HEK293 (cell line): ENCODE data around the gene IL17B.
A peak's percentile ranks its signal among the peaks of the same experiment; 100 is the strongest.

Experiments used
- CTCF ChIA-PET: fragments of 350-600 bp; formaldehyde crosslinking; extraction: SDS; loops from one replicate; lab custom pipeline; 2021; ENCODE audit warnings: antibody characterized with exemption; lab: Yijun Ruan, JAX
- POLR2A ChIA-PET: fragments of 300-600 bp; formaldehyde crosslinking; extraction: SDS; loops from one replicate; lab custom pipeline; 2020; ENCODE audit warnings: antibody characterized with exemption, inconsistent platforms; lab: Yijun Ruan, JAX
- H3K27ac ChIP-seq: fragments of 200-500 bp; sonication (Bioruptor generic); 2 replicates; pipeline ENCODE4 v1.5.1; 2014; ENCODE audit warnings: low read depth, low read length, control low read depth, inconsistent platforms; ENCODE audit errors: extremely low read depth
- H3K36me3 ChIP-seq, 2 experiments: fragments of 200-500 bp in 1 of 2; sonication (Bioruptor generic) in 1 of 2; 1 replicate in 1 of 2; 2 replicates in 1 of 2; pipeline ENCODE4 v1.5.1; 2014 to 2017; ENCODE audit warnings: inconsistent platforms in 2 of 2, low read length in 2 of 2; ENCODE audit not compliant: control insufficient read depth in 2 of 2, insufficient read depth in 1 of 2
- H3K4me1 ChIP-seq: fragments of 200-500 bp; sonication (Bioruptor generic); 2 replicates; pipeline ENCODE4 v1.5.1; 2014; ENCODE audit warnings: mild to moderate bottlenecking, low read length, inconsistent platforms; ENCODE audit not compliant: control insufficient read depth, insufficient read depth
- H3K4me3 ChIP-seq: 2 replicates; pipeline ENCODE4 v1.5.1; 2011; ENCODE audit warnings: low read depth, mild to moderate bottlenecking, control low read depth, low read length, moderate library complexity
- H3K9me3 ChIP-seq: fragments of 200-500 bp; sonication (Bioruptor generic); 2 replicates; pipeline ENCODE4 v1.5.1; 2014; ENCODE audit warnings: low read depth, low read length, inconsistent platforms; ENCODE audit not compliant: control insufficient read depth, insufficient read depth
- EGR2 ChIP-seq: fragments of 450-650 bp; formaldehyde crosslinking; IDR thresholded peaks from 2 replicates; pipeline ENCODE4 v1.5.1; 2016; ENCODE audit warnings: low read depth, missing biosample characterization, missing genetic modification characterization
- GLIS1 ChIP-seq: fragments of 450-650 bp; formaldehyde crosslinking; IDR thresholded peaks from 2 replicates; pipeline ENCODE4 v1.5.1; 2016; ENCODE audit warnings: missing biosample characterization, missing genetic modification characterization
- KLF1 ChIP-seq: fragments of 450-650 bp; formaldehyde crosslinking; IDR thresholded peaks from 2 replicates; pipeline ENCODE4 v1.5.1; 2016; ENCODE audit warnings: missing biosample characterization, missing genetic modification characterization
- MYNN ChIP-seq: fragments of 450-650 bp; formaldehyde crosslinking; IDR thresholded peaks from 2 replicates; pipeline ENCODE4 v1.5.1; 2016; ENCODE audit warnings: missing biosample characterization, missing genetic modification characterization, borderline replicate concordance
- ZFHX2 ChIP-seq: fragments of 450-650 bp; formaldehyde crosslinking; conservative IDR thresholded peaks from 2 replicates; pipeline ENCODE4 v1.5.1; 2016; ENCODE audit warnings: missing biosample characterization, missing genetic modification characterization
- ZFP37 ChIP-seq: fragments of 450-650 bp; formaldehyde crosslinking; IDR thresholded peaks from 2 replicates; pipeline ENCODE4 v1.5.1; 2016; ENCODE audit warnings: missing biosample characterization, missing genetic modification characterization
- ZFP69B ChIP-seq: fragments of 450-650 bp; formaldehyde crosslinking; IDR thresholded peaks from 2 replicates; pipeline ENCODE4 v1.5.1; 2016; ENCODE audit warnings: missing biosample characterization, missing genetic modification characterization
- ZNF121 ChIP-seq: fragments of 450-650 bp; formaldehyde crosslinking; IDR thresholded peaks from 2 replicates; pipeline ENCODE4 v1.5.1; 2016; ENCODE audit warnings: missing biosample characterization, missing genetic modification characterization
- ZNF146 ChIP-seq: fragments of 450-650 bp; formaldehyde crosslinking; IDR thresholded peaks from 2 replicates; pipeline ENCODE4 v1.5.1; 2016; ENCODE audit warnings: missing biosample characterization, missing genetic modification characterization
- ZNF157 ChIP-seq: fragments of 450-650 bp; formaldehyde crosslinking; IDR thresholded peaks from 2 replicates; pipeline ENCODE4 v1.5.1; 2016; ENCODE audit warnings: missing biosample characterization, missing genetic modification characterization
- ZNF175 ChIP-seq: fragments of 450-650 bp; formaldehyde crosslinking; IDR thresholded peaks from 2 replicates; pipeline ENCODE4 v1.5.1; 2016; ENCODE audit warnings: missing biosample characterization, missing genetic modification characterization
- ZNF211 ChIP-seq: fragments of 450-650 bp; formaldehyde crosslinking; IDR thresholded peaks from 2 replicates; pipeline ENCODE4 v1.5.1; 2016; ENCODE audit warnings: low read depth, missing biosample characterization, missing genetic modification characterization
- ZNF221 ChIP-seq: fragments of 450-650 bp; formaldehyde crosslinking; IDR thresholded peaks from 2 replicates; pipeline ENCODE4 v1.5.1; 2017; ENCODE audit warnings: missing biosample characterization, missing genetic modification characterization, borderline replicate concordance
- ZNF23 ChIP-seq: fragments of 450-650 bp; formaldehyde crosslinking; IDR thresholded peaks from 2 replicates; pipeline ENCODE4 v1.5.1; 2016; ENCODE audit warnings: missing biosample characterization, missing genetic modification characterization, borderline replicate concordance
- ZNF335 ChIP-seq: fragments of 450-650 bp; formaldehyde crosslinking; conservative IDR thresholded peaks from 2 replicates; pipeline ENCODE4 v1.5.1; 2016; ENCODE audit warnings: missing biosample characterization, missing genetic modification characterization
- ZNF341 ChIP-seq: fragments of 450-650 bp; formaldehyde crosslinking; IDR thresholded peaks from 2 replicates; pipeline ENCODE4; 2016; ENCODE audit warnings: low read depth, missing biosample characterization, missing genetic modification characterization
- ZNF366 ChIP-seq: fragments of 450-650 bp; formaldehyde crosslinking; conservative IDR thresholded peaks from 2 replicates; pipeline ENCODE4 v1.5.1; 2016; ENCODE audit warnings: missing biosample characterization, missing genetic modification characterization
- ZNF391 ChIP-seq: fragments of 450-650 bp; formaldehyde crosslinking; IDR thresholded peaks from 2 replicates; pipeline ENCODE4 v1.5.1; 2016; ENCODE audit warnings: low read depth, missing biosample characterization, missing genetic modification characterization, borderline replicate concordance
- ZNF555 ChIP-seq: fragments of 450-650 bp; formaldehyde crosslinking; conservative IDR thresholded peaks from 2 replicates; pipeline ENCODE4 v1.5.1; 2017; ENCODE audit warnings: missing biosample characterization, mild to moderate bottlenecking, missing genetic modification characterization, inconsistent platforms
- ZNF600 ChIP-seq: fragments of 450-650 bp; formaldehyde crosslinking; IDR thresholded peaks from 2 replicates; pipeline ENCODE4 v1.5.1; 2016; ENCODE audit warnings: missing biosample characterization, missing genetic modification characterization
- ZNF654 ChIP-seq: fragments of 450-650 bp; formaldehyde crosslinking; IDR thresholded peaks from 2 replicates; pipeline ENCODE4 v1.5.1; 2016; ENCODE audit warnings: low read depth, missing biosample characterization, missing genetic modification characterization
- ZNF830 ChIP-seq: fragments of 450-650 bp; IDR thresholded peaks from 2 replicates; pipeline ENCODE4 v1.5.0; 2018; ENCODE audit warnings: missing biosample characterization, missing genetic modification characterization, low read depth, mild to moderate bottlenecking, moderate library complexity
- ZSCAN16 ChIP-seq: fragments of 450-650 bp; formaldehyde crosslinking; IDR thresholded peaks from 2 replicates; pipeline ENCODE4 v1.5.1; 2016; ENCODE audit warnings: missing biosample characterization, missing genetic modification characterization
- TF ChIP-seq, protein P1 (sequence below): fragments of 450-650 bp; IDR thresholded peaks from 2 replicates; pipeline ENCODE4 v1.5.1; 2018; ENCODE audit warnings: missing biosample characterization, mild to moderate bottlenecking, missing genetic modification characterization
- TF ChIP-seq, protein P2 (sequence below): fragments of 450-650 bp; formaldehyde crosslinking; IDR thresholded peaks from 2 replicates; pipeline ENCODE4 v1.5.1; 2017; ENCODE audit warnings: missing biosample characterization, missing genetic modification characterization
- TF ChIP-seq, protein P3 (sequence below): fragments of 450-650 bp; formaldehyde crosslinking; IDR thresholded peaks from 2 replicates; pipeline ENCODE4 v1.5.1; 2017; ENCODE audit warnings: missing biosample characterization, missing genetic modification characterization

IL17B gene

DNA sequence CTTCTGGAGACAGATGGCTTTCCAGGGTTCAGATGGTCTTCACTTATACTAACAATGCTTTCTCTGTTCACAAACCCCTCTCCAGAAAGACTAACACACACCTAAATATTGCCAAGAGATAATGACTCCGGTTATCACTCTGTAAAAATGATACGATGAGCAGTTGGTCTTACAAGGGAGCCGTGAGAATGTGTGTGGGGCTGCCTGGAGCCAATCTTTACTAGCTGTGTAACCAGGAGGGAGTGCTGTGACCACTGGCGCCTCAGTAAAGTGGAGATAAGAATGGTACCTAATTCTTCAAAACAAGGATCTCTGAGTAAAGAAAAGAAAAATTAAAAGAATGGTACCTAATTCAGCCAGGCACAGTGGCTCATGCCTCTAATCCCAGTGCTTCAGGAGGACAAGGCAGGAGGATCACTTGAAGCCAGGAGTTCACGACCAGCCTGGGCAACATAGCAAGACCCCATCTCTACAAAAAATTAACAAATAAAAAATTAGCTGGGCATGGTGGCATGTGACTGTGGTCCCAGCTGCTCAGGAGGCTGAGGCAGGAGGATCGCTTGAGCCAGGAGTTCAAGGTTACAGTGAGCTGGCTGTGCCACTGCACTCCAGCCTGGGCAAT lies 39.9 kb upstream of the IL17B start:
- Histone ChIP-seq H3K36me3 (no peaks in the 10 kb centered on the region), H3K9me3 (no peaks in the 10 kb centered on the region)
- TF ChIP-seq ZNF391 (no peak), ZFP69B (tag by site-specific recombination) (no peak), ZNF121 (peak; percentile 98), ZNF555 (tag by site-specific recombination) (no peak), ZNF221 (no peak), ZSCAN16 (tag by site-specific recombination) (no peak), ZNF175 (tag by site-specific recombination) (no peak), ZNF23 (tag by site-specific recombination) (no peak)
- TF ChIP-seq, all 188 proteins: peak for 1
- Histone ChIP-seq H3K4me1 (peaks cover 6% of the 10 kb centered on the region; the same call in 1 of the 2 replicates), H3K27ac (no peak overlapping the region), H3K4me3 (no peak overlapping the region)
- ChIA-PET CTCF (interaction anchor here (0.6 to 2.3 kb wide), 5 partner anchors 9 to 146 kb away, joined by 3 to 10 read pairs (median 3); no protein-coding TSS in a partner anchor), POLR2A (no interaction called here)

DNA sequence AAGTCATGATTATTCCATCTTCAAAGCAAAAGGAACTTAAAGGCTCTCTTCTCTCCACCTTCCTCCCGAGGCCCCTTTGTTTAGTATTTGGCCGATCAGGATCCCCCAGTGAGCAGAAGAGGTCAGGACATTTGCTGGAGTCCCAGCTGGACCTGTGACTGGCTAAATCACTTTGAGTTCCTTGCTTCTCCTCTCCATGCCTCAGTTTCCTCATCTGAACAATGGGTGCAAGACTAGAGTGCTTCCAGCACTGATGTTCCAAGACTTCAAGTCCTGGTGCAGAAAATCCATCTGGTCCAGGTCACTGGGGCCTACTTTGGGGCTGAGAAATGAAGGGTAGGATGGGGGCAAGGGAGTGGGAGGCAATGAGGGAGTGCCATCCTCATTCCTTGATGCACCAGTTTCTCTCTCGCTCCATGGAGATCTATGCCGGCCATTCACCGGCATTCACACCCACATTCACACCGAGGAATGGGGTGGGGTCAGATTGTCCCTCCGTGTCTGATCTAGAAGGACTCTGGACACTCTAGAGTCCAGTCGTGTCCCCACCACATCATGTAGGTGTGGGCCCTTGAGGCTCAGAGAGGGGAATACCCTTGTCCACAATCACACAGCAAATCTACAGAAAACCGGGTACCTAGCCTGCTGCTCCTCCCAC lies 38.7 kb upstream of the IL17B start:
- Histone ChIP-seq H3K9me3 (no peaks in the 10 kb centered on the region), H3K4me1 (peaks cover 6% of the 10 kb centered on the region; the same call in 1 of the 2 replicates), H3K36me3 (no peaks in the 10 kb centered on the region)
- TF ChIP-seq ZNF654 (no peak), ZFP37 (tag by site-specific recombination) (no peak)
- TF ChIP-seq, all 188 proteins: peak for 0
- ChIA-PET POLR2A (interaction anchor here (0.7 kb wide), 1 partner anchor 79 kb away, joined by 4 read pairs; no protein-coding TSS in a partner anchor), CTCF (interaction anchor here (0.6 to 1.3 kb wide), 4 partner anchors 18 to 48 kb away, joined by 3 to 4 read pairs (median 3); no protein-coding TSS in a partner anchor)
- no peak overlapping the region for H3K27ac ChIP-seq
- H3K4me3 ChIP-seq = no peak overlapping the region

DNA sequence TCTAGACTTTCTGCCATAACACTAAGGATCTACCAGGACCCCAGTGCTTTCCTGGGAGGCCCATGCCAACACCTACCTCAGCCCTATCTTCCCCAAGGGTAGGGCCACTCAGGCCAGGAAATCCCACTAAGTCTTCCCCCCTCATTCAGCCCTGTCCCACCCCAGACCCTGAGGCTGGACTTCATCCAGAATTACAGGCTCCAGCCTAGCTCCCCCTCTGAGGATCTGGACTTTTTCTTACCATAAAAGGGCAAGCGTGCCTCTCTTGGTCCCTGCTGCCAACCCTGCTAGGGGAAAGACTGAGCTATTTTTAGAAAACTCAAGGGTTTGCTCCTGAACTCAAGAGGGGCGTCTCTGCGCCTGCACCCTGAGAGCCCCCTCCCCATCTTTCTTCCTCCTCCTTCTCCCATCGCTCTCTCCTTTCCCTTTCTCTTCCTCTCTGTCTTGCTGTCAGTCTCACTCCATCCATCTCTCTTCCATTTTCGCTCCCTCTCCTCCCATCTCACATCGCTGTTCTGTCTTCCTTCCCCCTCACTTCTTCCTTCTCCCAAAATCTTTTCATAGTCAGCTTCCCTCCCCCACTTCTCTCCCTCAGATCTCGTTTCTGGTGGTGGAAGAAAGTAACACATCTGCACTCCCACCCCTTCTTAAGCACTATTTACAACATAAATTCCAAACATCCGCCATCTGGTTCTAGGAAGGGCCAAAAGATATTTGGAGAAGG lies 38.1 kb upstream of the IL17B start:
- H3K36me3 ChIP-seq = no peaks in the 10 kb centered on the region
- no peak overlapping the region for H3K27ac ChIP-seq
- H3K9me3 ChIP-seq = no peaks in the 10 kb centered on the region
- H3K4me1 ChIP-seq = peaks cover 6% of the 10 kb centered on the region; the same call in 1 of the 2 replicates
- H3K4me3 ChIP-seq = no peak overlapping the region
- CTCF ChIA-PET = interaction anchor here (0.5 to 1.3 kb wide), 6 partner anchors 17 to 240 kb away, joined by 3 to 5 read pairs (median 3); no protein-coding TSS in a partner anchor
- POLR2A ChIA-PET = no interaction called here
- peak; percentile 74; the same call in 1 of the 2 replicates for TF ChIP-seq ZNF366 (tag by site-specific recombination)
- TF ChIP-seq ZNF157 = no peak
- TF ChIP-seq, protein P1, sequence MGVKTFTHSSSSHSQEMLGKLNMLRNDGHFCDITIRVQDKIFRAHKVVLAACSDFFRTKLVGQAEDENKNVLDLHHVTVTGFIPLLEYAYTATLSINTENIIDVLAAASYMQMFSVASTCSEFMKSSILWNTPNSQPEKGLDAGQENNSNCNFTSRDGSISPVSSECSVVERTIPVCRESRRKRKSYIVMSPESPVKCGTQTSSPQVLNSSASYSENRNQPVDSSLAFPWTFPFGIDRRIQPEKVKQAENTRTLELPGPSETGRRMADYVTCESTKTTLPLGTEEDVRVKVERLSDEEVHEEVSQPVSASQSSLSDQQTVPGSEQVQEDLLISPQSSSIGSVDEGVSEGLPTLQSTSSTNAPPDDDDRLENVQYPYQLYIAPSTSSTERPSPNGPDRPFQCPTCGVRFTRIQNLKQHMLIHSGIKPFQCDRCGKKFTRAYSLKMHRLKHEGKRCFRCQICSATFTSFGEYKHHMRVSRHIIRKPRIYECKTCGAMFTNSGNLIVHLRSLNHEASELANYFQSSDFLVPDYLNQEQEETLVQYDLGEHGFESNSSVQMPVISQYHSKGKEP (tag by site-specific recombination) = no peak
- 0 out of 2 replicates have a peak, but pooled peaks have one; percentile 19 for TF ChIP-seq EGR2
- TF ChIP-seq ZNF211 (tag by site-specific recombination) = no peak
- TF ChIP-seq ZNF335 (tag by site-specific recombination) = peak; percentile 23; the same call in 1 of the 2 replicates
- no peak for TF ChIP-seq ZNF830 (tag by site-specific recombination)
- TF ChIP-seq KLF1 (tag by site-specific recombination) = no peak
- TF ChIP-seq ZFHX2 (tag by site-specific recombination) = 0 out of 2 replicates have a peak, but pooled peaks have one; percentile 12
- TF ChIP-seq, protein P2, sequence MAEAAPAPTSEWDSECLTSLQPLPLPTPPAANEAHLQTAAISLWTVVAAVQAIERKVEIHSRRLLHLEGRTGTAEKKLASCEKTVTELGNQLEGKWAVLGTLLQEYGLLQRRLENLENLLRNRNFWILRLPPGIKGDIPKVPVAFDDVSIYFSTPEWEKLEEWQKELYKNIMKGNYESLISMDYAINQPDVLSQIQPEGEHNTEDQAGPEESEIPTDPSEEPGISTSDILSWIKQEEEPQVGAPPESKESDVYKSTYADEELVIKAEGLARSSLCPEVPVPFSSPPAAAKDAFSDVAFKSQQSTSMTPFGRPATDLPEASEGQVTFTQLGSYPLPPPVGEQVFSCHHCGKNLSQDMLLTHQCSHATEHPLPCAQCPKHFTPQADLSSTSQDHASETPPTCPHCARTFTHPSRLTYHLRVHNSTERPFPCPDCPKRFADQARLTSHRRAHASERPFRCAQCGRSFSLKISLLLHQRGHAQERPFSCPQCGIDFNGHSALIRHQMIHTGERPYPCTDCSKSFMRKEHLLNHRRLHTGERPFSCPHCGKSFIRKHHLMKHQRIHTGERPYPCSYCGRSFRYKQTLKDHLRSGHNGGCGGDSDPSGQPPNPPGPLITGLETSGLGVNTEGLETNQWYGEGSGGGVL = peak; percentile 72
- TF ChIP-seq, protein P3, sequence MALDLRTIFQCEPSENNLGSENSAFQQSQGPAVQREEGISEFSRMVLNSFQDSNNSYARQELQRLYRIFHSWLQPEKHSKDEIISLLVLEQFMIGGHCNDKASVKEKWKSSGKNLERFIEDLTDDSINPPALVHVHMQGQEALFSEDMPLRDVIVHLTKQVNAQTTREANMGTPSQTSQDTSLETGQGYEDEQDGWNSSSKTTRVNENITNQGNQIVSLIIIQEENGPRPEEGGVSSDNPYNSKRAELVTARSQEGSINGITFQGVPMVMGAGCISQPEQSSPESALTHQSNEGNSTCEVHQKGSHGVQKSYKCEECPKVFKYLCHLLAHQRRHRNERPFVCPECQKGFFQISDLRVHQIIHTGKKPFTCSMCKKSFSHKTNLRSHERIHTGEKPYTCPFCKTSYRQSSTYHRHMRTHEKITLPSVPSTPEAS (tag by site-specific recombination) = no peak
- TF ChIP-seq ZNF600 (tag by site-specific recombination) = 0 out of 2 replicates have a peak, but pooled peaks have one; percentile 40
- no peak for TF ChIP-seq ZNF146
- peak; percentile 21; the same call in 1 of the 2 replicates for TF ChIP-seq GLIS1 (tag by site-specific recombination)
- TF ChIP-seq MYNN (tag by site-specific recombination) = no peak
- peak; percentile 43; the same call in 1 of the 2 replicates for TF ChIP-seq ZNF341 (tag by site-specific recombination)
